CD4-positive, alpha-beta T cell (primary cell): ENCODE measurements around the gene POLR3H. TPM values are rescaled to one million over a fixed set of nuclear protein-coding genes. Genes with fewer than 3 reads are reported as not detected.

Experiments
- ATAC-seq: fragments of 200-7000 bp; cut with Tn5 transposase; one replicate; pipeline ENCODE4 v1.10.0; 2022; ENCODE audit warnings: mild to moderate bottlenecking; ENCODE audit not compliant: poor library complexity
- CTCF ChIA-PET: fragments of 350-600 bp; sonication (Branson Sonifier 250); formaldehyde crosslinking; loops from one replicate; lab custom pipeline; 2021; ENCODE audit warnings: antibody characterized with exemption, inconsistent platforms; lab: Charles Lee
- POLR2A ChIA-PET: fragments of 350-600 bp; sonication (Branson Sonifier 250); formaldehyde crosslinking; loops from one replicate; lab custom pipeline; 2021; ENCODE audit warnings: antibody characterized with exemption, inconsistent platforms; lab: Charles Lee
- DNase-seq, 14 experiments: peaks; one replicate each; pipeline ENCODE4 v3.0.0-alpha.2; 2013 to 2020; ENCODE audit warnings: mixed read lengths in 2 of 14
- H3K27ac ChIP-seq, 2 donors: one replicate each; pipeline versions ENCODE4 v1.5.1 to v1.7.0; 2013; ENCODE audit warnings: low read length in 2 of 2, low read depth in 1 of 2, mild to moderate bottlenecking in 1 of 2
- H3K27me3 ChIP-seq, 2 experiments: 1 replicate in 1 of 2; 2 replicates in 1 of 2; pipeline versions ENCODE4 v1.6.1 to v1.7.0; 2013; ENCODE audit warnings: low read length in 2 of 2, control low read depth in 1 of 2, mild to moderate bottlenecking in 1 of 2, moderate library complexity in 1 of 2; ENCODE audit not compliant: insufficient read depth in 2 of 2, control insufficient read depth in 1 of 2
- H3K36me3 ChIP-seq: one replicate; pipeline ENCODE4 v1.6.1; 2013; ENCODE audit warnings: low read length, control low read depth; ENCODE audit not compliant: insufficient read depth
- H3K4me1 ChIP-seq: one replicate; pipeline ENCODE4 v1.6.1; 2013; ENCODE audit warnings: low read length, control low read depth; ENCODE audit not compliant: insufficient read depth
- H3K4me3 ChIP-seq: one replicate; pipeline ENCODE4 v1.5.1; 2013; ENCODE audit warnings: mild to moderate bottlenecking, low read length, moderate library complexity
- H3K9me3 ChIP-seq, 2 experiments: 1 replicate in 1 of 2; 2 replicates in 1 of 2; pipeline versions ENCODE4 v1.6.1 to v1.7.0; 2013; ENCODE audit warnings: low read length in 2 of 2, mild to moderate bottlenecking in 2 of 2, control low read depth in 1 of 2, moderate library complexity in 1 of 2; ENCODE audit not compliant: control insufficient read depth in 1 of 2, insufficient read depth in 1 of 2
- H3K27ac Mint-ChIP-seq: one replicate; pipeline ENCODE4 v1.8.0; 2020; ENCODE audit warnings: mixed read lengths
- H3K27me3 Mint-ChIP-seq: one replicate; pipeline ENCODE4 v1.8.0; 2021; ENCODE audit warnings: mixed read lengths
- H3K36me3 Mint-ChIP-seq: one replicate; pipeline ENCODE4 v1.8.0; 2021; ENCODE audit warnings: low read depth, mixed read lengths
- H3K4me1 Mint-ChIP-seq: one replicate; pipeline ENCODE4 v1.8.0; 2021; ENCODE audit warnings: low read depth, mixed read lengths
- H3K4me3 Mint-ChIP-seq: one replicate; pipeline ENCODE4 v1.8.0; 2020; ENCODE audit warnings: mild to moderate bottlenecking, mixed read lengths
- H3K9me3 Mint-ChIP-seq: one replicate; pipeline ENCODE4 v1.8.0; 2020; ENCODE audit warnings: mixed read lengths
- intact Hi-C, 2 experiments: fragments of 100-400 bp; cut with DNase I in 1 of 2; cut with micrococcal nuclease in 1 of 2; formaldehyde crosslinking; loops; one replicate each; pipeline versions ENCODE4 v1.15.1 to v1.9.0; 2023 to 2025; cut with DNase I, micrococcal nuclease
- total RNA-seq, 174 experiments: library from RNA in 2 of 174; stranded (reverse) in 2 of 174; gene quantifications; one replicate each; pipeline ENCODE4 v1.2.3 and lab custom pipeline; 2021 to 2026
- TF ChIP-seq, protein P1 (sequence below): fragments of 200-600 bp; IDR thresholded peaks from one replicate; pipeline ENCODE4 v1.8.0; 2022; ENCODE audit warnings: antibody characterized with exemption, mild to moderate bottlenecking

Gene POLR3H
- total RNA-seq, 2 experiments from 2014 or later, result 13.4 to 17.3 TPM

DNA sequence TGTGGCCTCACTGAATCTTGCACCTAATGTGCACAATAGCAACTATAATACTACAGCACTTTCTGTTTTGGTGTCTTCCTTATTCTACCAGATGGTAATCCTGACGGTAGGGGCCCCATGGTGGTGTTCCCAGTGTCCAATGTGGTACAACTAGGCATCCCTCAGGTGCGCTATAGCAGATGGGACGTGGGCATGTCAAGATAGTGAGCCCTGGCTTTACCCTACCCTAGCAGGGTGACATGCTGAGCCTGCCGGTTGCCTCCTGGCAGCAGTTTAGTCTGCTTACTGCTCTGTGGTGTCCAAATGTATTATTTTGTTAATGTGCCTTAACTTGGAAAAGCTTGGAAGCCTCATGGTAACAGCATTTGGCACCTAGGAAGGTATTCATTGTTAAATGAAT lies 56.2 kb downstream of the POLR3H start:
- Histone ChIP-seq H3K27me3 (no peaks in the 10 kb centered on the region), H3K4me3 (no peak overlapping the region), H3K27ac (no peak overlapping the region), H3K36me3 (peaks cover 4% of the 10 kb centered on the region), H3K9me3 (no peaks in the 10 kb centered on the region), H3K4me1 (peaks cover 3% of the 10 kb centered on the region)
- H3K27me3 Mint-ChIP-seq, result no peaks in the 10 kb centered on the region
- no peaks in the 10 kb centered on the region for H3K9me3 Mint-ChIP-seq
- ChIA-PET POLR2A (no interaction called here), CTCF (no interaction called here)
- no peak overlapping the region for H3K4me3 Mint-ChIP-seq
- intact Hi-C loops, result no loop called here
- H3K27ac Mint-ChIP-seq, result no peak overlapping the region
- ATAC-seq (no peak), DNase-seq (no peak)
- TF ChIP-seq, protein P1, sequence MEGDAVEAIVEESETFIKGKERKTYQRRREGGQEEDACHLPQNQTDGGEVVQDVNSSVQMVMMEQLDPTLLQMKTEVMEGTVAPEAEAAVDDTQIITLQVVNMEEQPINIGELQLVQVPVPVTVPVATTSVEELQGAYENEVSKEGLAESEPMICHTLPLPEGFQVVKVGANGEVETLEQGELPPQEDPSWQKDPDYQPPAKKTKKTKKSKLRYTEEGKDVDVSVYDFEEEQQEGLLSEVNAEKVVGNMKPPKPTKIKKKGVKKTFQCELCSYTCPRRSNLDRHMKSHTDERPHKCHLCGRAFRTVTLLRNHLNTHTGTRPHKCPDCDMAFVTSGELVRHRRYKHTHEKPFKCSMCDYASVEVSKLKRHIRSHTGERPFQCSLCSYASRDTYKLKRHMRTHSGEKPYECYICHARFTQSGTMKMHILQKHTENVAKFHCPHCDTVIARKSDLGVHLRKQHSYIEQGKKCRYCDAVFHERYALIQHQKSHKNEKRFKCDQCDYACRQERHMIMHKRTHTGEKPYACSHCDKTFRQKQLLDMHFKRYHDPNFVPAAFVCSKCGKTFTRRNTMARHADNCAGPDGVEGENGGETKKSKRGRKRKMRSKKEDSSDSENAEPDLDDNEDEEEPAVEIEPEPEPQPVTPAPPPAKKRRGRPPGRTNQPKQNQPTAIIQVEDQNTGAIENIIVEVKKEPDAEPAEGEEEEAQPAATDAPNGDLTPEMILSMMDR, result no peak
- H3K36me3 Mint-ChIP-seq, result peaks cover 17% of the 10 kb centered on the region
- peaks cover 34% of the 10 kb centered on the region for H3K4me1 Mint-ChIP-seq

DNA sequence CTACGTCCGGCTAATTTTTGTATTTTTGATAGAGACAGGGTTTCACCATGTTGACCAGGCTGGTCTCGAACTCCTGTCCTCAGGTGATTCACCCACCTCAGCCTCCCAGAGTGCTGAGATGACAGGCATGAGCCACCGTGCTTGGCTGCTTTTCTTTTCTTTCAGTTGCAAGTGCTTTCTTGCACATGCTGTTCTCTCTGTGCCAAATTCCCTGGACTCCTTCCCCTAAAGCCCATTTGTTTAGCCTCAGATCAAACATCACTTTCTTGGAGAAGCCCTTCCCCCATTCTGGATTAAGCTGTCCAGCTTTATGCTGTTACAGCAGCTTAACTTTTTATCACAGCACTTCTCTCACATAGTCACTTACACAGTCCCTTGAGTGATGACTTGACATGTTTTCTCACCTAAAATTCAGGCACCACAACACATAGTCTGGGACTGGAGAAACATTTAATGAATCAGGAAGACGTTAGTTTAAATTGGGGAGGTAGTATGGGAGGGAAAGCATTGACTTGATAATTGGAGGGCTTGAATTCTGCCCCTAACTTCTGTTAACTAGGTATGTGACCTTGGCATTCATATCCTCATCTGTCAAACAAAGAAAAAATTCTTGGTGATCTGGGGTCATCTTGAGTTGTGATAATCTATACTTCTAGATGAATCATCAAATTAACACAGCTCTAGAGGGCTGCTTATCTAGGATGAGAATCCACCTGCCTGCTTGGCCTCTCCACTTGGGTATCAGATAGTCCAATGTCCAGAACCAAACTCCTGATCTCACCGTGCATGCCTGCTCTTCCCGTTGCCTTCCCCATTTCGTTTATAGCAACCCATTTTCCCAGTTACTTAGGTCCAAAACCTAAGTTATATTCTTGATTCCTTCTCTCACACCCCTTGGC lies 57.0 kb downstream of the POLR3H start:
- H3K36me3 Mint-ChIP-seq, result peaks cover 17% of the 10 kb centered on the region
- ChIA-PET POLR2A (no interaction called here), CTCF (no interaction called here)
- H3K27me3 Mint-ChIP-seq, result no peaks in the 10 kb centered on the region
- H3K27ac ChIP-seq, result no peak overlapping the region
- intact Hi-C loops, result no loop called here
- H3K4me3 ChIP-seq, result no peak overlapping the region
- DNase-seq (no peak), ATAC-seq (no peak)
- TF ChIP-seq, protein P1, result no peak
- H3K27me3 ChIP-seq, result no peaks in the 10 kb centered on the region
- H3K4me3 Mint-ChIP-seq, result no peak overlapping the region
- peaks cover 40% of the 10 kb centered on the region for H3K4me1 Mint-ChIP-seq
- H3K4me1 ChIP-seq, result peaks cover 5% of the 10 kb centered on the region
- no peaks in the 10 kb centered on the region for H3K9me3 ChIP-seq
- no peaks in the 10 kb centered on the region for H3K9me3 Mint-ChIP-seq
- peaks cover 5% of the 10 kb centered on the region for H3K36me3 ChIP-seq
- H3K27ac Mint-ChIP-seq, result no peak overlapping the region

DNA sequence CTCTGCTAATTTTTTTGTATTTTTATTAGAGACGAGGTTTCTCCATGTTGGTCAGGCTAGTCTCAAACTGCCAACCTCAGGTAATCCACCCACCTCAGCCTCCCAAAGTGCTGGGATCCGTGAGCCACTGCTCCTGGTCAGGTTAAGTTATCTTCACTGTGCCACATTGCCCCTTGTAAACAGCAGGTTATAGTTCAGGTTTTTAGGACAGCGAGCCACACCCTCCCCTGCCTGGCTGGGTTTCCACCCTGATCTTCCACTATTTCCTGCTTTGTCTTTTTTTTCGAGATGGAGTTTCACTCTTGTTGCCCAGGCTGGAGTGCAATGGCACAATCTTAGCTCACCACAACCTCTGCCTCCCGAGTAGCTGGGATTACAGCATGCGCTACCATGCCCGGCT lies 59.2 kb downstream of the POLR3H start:
- peaks cover 17% of the 10 kb centered on the region for H3K36me3 ChIP-seq
- no peak for DNase-seq
- H3K4me3 ChIP-seq, result no peak overlapping the region
- ATAC-seq, result no peak
- no peaks in the 10 kb centered on the region for H3K9me3 Mint-ChIP-seq
- no peaks in the 10 kb centered on the region for H3K27me3 ChIP-seq
- intact Hi-C loops, result no loop called here
- H3K4me3 Mint-ChIP-seq, result no peak overlapping the region
- peaks cover 13% of the 10 kb centered on the region for H3K4me1 ChIP-seq
- H3K27ac Mint-ChIP-seq, result no peak overlapping the region
- no peaks in the 10 kb centered on the region for H3K27me3 Mint-ChIP-seq
- POLR2A ChIA-PET, result no interaction called here
- TF ChIP-seq, protein P1, result no peak
- H3K4me1 Mint-ChIP-seq, result peaks cover 58% of the 10 kb centered on the region
- peaks cover 16% of the 10 kb centered on the region for H3K36me3 Mint-ChIP-seq
- CTCF ChIA-PET, result no interaction called here
- no peak overlapping the region for H3K27ac ChIP-seq
- H3K9me3 ChIP-seq, result no peaks in the 10 kb centered on the region
